ENCODE measurements around the gene CRYGD.

The CRYGD gene

GRCh38 chr2:208077276-208077675, 47.0 kb downstream of the CRYGD start:
- no peak for DNase-seq

- no peak for DNase-seq
These were observed 49.5 kb downstream of the CRYGD start for GRCh38 chr2:208074610-208075356.

- DNase-seq: peak; percentile 31
These were observed 52.0 kb downstream of the CRYGD start for GRCh38 chr2:208072250-208072892.

Measured in NCI-H1092 treated with DMSO at 0.1 percent for 48 hours (cell line).